Colonic mucosa (tissue), 4 donors: ENCODE data around the gene DAAM2. TPM values are rescaled to one million over a fixed set of nuclear protein-coding genes. Genes with fewer than 3 reads are reported as not detected.
A peak's percentile ranks its signal among the peaks of the same experiment; 100 is the strongest.

Experiments used
- DNase-seq: peaks from one replicate; pipeline ENCODE4 v3.0.0-alpha.2; 2020
- H3K27ac ChIP-seq: fragments of 200-600 bp; one replicate; pipeline ENCODE4 v1.8.0; 2021
- H3K27me3 ChIP-seq: fragments of 200-600 bp; one replicate; pipeline ENCODE4 v1.8.0; 2021
- H3K36me3 ChIP-seq: fragments of 200-600 bp; one replicate; pipeline ENCODE4 v1.8.0; 2021
- H3K4me1 ChIP-seq: fragments of 200-600 bp; one replicate; pipeline ENCODE4 v1.8.0; 2021; ENCODE audit warnings: mild to moderate bottlenecking
- H3K4me3 ChIP-seq: fragments of 200-600 bp; one replicate; pipeline ENCODE4 v1.8.0; 2021
- H3K9ac ChIP-seq, 2 donors: one replicate each; pipeline ENCODE4 v1.7.0; 2013; ENCODE audit warnings: control low read depth in 2 of 2, low read depth in 2 of 2, low read length in 2 of 2
- H3K9me3 ChIP-seq: fragments of 200-600 bp; one replicate; pipeline ENCODE4 v1.8.0; 2021
- intact Hi-C: fragments of 100-400 bp; cut with DNase I; formaldehyde crosslinking; loops from one replicate; pipeline ENCODE4 v1.14.1; 2022
- total RNA-seq, 2 donors: library from RNA; stranded (reverse); fragmentation: NEBNext Ultra II Directional in 1 of 2; extraction: Animal tissue kit (Norgen Biotek cat#: 25700) in 1 of 2; gene quantifications; one replicate each; pipeline ENCODE4 v1.2.1, GENCODE V29; 2021
- TF ChIP-seq, protein P1 (sequence below): fragments of 200-600 bp; IDR thresholded peaks from one replicate; pipeline ENCODE4 v1.8.0; 2022; ENCODE audit warnings: antibody characterized with exemption, mild to moderate bottlenecking
- donor health status: healthy.
- donor health status: DM: no; HTN: no; CAD: no.
- donor health status: DM: no; HTN: no; CAD: no.

DAAM2 gene
- total RNA-seq, result 1 to 10 TPM; 3.6 to 6.9 TPM

- no peaks in the 10 kb centered on the region for H3K36me3 ChIP-seq
- TF ChIP-seq, protein P1, sequence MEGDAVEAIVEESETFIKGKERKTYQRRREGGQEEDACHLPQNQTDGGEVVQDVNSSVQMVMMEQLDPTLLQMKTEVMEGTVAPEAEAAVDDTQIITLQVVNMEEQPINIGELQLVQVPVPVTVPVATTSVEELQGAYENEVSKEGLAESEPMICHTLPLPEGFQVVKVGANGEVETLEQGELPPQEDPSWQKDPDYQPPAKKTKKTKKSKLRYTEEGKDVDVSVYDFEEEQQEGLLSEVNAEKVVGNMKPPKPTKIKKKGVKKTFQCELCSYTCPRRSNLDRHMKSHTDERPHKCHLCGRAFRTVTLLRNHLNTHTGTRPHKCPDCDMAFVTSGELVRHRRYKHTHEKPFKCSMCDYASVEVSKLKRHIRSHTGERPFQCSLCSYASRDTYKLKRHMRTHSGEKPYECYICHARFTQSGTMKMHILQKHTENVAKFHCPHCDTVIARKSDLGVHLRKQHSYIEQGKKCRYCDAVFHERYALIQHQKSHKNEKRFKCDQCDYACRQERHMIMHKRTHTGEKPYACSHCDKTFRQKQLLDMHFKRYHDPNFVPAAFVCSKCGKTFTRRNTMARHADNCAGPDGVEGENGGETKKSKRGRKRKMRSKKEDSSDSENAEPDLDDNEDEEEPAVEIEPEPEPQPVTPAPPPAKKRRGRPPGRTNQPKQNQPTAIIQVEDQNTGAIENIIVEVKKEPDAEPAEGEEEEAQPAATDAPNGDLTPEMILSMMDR, result no peak
- H3K4me3 ChIP-seq, result peak within 1 kb of the TSS; percentile 42
- no peaks in the 10 kb centered on the region for H3K4me1 ChIP-seq
- peak within 1 kb of the TSS; percentile 49 for H3K27ac ChIP-seq
- H3K27me3 ChIP-seq, result peaks cover 4% of the 10 kb centered on the region
- DNase-seq, result peak; percentile 35
- no peaks in the 10 kb centered on the region for H3K9me3 ChIP-seq
- H3K9ac ChIP-seq, result peak within 1 kb of the TSS; percentile 41 to 59
- intact Hi-C loops, result no loop called here
Observed at GRCh38 chr6:39791850-39792539, at the start of gene DAAM2. Gene DAAM2 (plus strand): TSS chr6:39792376. CDS start chr6:39856303, 63,927 bp downstream.

- intact Hi-C loops, result no loop called here
- Histone ChIP-seq H3K4me1 (no peaks in the 10 kb centered on the region), H3K27me3 (no peaks in the 10 kb centered on the region), H3K36me3 (no peaks in the 10 kb centered on the region), H3K9ac (no peak overlapping the region), H3K9me3 (no peaks in the 10 kb centered on the region), H3K27ac (no peak overlapping the region), H3K4me3 (no peak overlapping the region)
- TF ChIP-seq, protein P1, result no peak
- DNase-seq, result no peak
Observed at GRCh38 chr6:39746795-39747194, 45.4 kb upstream of the DAAM2 start.

DNA sequence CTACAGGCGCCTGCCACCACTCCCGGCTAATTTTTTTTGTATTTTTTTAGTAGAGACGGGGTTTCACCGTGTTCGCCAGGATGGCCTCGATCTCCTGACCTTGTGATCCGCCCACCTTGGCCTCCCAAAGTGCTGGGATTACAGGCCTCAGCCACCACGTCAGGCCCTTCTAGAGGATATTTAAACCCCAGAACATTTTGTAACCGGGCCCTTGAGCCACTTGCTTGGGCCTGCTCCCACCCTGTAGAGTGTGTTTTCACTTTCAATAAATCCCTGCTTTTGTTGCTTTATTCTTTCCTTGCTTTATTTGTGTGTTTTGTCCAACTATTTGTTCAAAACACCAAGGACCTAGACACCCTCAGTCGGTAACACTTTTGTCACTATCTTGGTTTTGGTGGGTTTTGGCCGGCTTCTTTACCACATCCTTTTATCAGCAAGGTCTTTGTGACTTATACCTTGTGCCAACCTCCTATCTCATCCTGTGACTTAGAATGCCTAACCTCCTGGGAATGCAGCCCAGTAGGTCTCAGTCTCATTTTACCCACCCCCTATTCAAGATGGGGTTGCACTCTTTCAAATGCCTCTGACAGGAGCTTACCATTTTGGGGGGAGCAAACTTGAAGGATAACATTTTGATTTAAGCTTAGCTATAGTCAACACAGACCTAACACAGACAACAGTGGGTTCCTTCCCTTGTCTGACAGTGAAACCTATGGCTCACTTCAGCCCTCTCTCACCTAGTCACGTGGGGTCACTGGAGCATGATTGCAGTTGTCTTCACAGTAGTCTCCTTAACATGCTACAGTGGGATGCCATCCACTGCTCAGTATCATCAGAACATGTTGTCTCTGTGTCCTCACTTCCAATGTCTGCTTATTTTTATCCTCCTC, 39.1 kb upstream of the DAAM2 start:
- Histone ChIP-seq H3K4me1 (no peaks in the 10 kb centered on the region), H3K9me3 (no peaks in the 10 kb centered on the region), H3K9ac (no peak overlapping the region), H3K27ac (no peak overlapping the region), H3K4me3 (no peak overlapping the region), H3K36me3 (no peaks in the 10 kb centered on the region), H3K27me3 (no peaks in the 10 kb centered on the region)
- no peak for DNase-seq
- TF ChIP-seq, protein P1, result no peak
- intact Hi-C loops, result no loop called here

- no peaks in the 10 kb centered on the region for H3K36me3 ChIP-seq
- no peaks in the 10 kb centered on the region for H3K27me3 ChIP-seq
- no peaks in the 10 kb centered on the region for H3K4me1 ChIP-seq
- H3K4me3 ChIP-seq, result no peak overlapping the region
- H3K9ac ChIP-seq, result no peak overlapping the region
- TF ChIP-seq, protein P1, result no peak
- intact Hi-C loops, result no loop called here
- DNase-seq, result no peak
- no peak overlapping the region for H3K27ac ChIP-seq
- H3K9me3 ChIP-seq, result no peaks in the 10 kb centered on the region
Observed at GRCh38 chr6:39753725-39754045, 38.5 kb upstream of the DAAM2 start.

- H3K36me3 ChIP-seq, result no peaks in the 10 kb centered on the region
- H3K4me3 ChIP-seq, result no peak overlapping the region
- no peak overlapping the region for H3K9ac ChIP-seq
- H3K4me1 ChIP-seq, result no peaks in the 10 kb centered on the region
- no peak overlapping the region for H3K27ac ChIP-seq
- intact Hi-C loops, result no loop called here
- TF ChIP-seq, protein P1, result no peak
- no peaks in the 10 kb centered on the region for H3K9me3 ChIP-seq
- no peaks in the 10 kb centered on the region for H3K27me3 ChIP-seq
- DNase-seq, result no peak
Observed at GRCh38 chr6:39754514-39755115, 37.6 kb upstream of the DAAM2 start.
